GM23338 (cell line): ENCODE results near the gene BCAM. TPM values are rescaled to one million over a fixed set of nuclear protein-coding genes. Genes with fewer than 3 reads are reported as not detected.

Experiments used
- ATAC-seq: fragments of 200-7000 bp; cut with Tn5 transposase; 3 replicates; pipeline ENCODE4 v1.9.1; 2020
- DNase-seq: peaks from one replicate; pipeline ENCODE4 v3.0.0-alpha.2; 2015; ENCODE audit warnings: low spot score
- H2AFZ ChIP-seq: fragments of 200-600 bp; sonication (generic); 2 replicates; pipeline ENCODE4 v1.8.0; 2016; ENCODE audit warnings: antibody characterized with exemption, mild to moderate bottlenecking, moderate library complexity
- H3F3A ChIP-seq: fragments of 200-600 bp; sonication (generic); replicated peaks from 2 replicates; pipeline ENCODE4 v1.8.0; 2017; ENCODE audit warnings: antibody characterized with exemption, mixed run types, low read depth
- H3K27ac ChIP-seq: fragments of 200-600 bp; sonication (generic); 2 replicates; pipeline ENCODE4 v1.6.1; 2016; ENCODE audit warnings: low read depth
- H3K27me3 ChIP-seq: fragments of 200-600 bp; sonication (generic); 2 replicates; pipeline ENCODE4 v1.8.0; 2016; ENCODE audit warnings: mild to moderate bottlenecking, mixed run types, moderate library complexity; ENCODE audit not compliant: insufficient read depth
- H3K36me3 ChIP-seq: fragments of 200-600 bp; sonication (generic); 2 replicates; pipeline ENCODE4 v1.8.0; 2016; ENCODE audit warnings: mild to moderate bottlenecking; ENCODE audit not compliant: insufficient read depth
- H3K4me1 ChIP-seq: fragments of 200-600 bp; sonication (generic); 2 replicates; pipeline ENCODE4 v1.8.0; 2016; ENCODE audit warnings: mild to moderate bottlenecking, moderate library complexity; ENCODE audit not compliant: insufficient read depth
- H3K4me2 ChIP-seq: fragments of 200-600 bp; sonication (generic); 2 replicates; pipeline ENCODE4 v1.7.1; 2017; ENCODE audit warnings: mixed run types
- H3K4me3 ChIP-seq: fragments of 200-600 bp; sonication (generic); 2 replicates; pipeline ENCODE4 v1.6.1; 2016; ENCODE audit warnings: mixed run types
- H3K79me2 ChIP-seq: fragments of 200-600 bp; sonication (generic); replicated peaks from 2 replicates; pipeline ENCODE4 v1.8.0; 2017; ENCODE audit warnings: mild to moderate bottlenecking; ENCODE audit not compliant: insufficient read depth
- H3K9me2 ChIP-seq: fragments of 200-600 bp; sonication (generic); 2 replicates; pipeline ENCODE4 v1.8.0; 2017; ENCODE audit not compliant: insufficient read depth
- H4K20me1 ChIP-seq: fragments of 200-600 bp; sonication (generic); replicated peaks from 2 replicates; pipeline ENCODE4 v1.8.0; 2017; ENCODE audit warnings: mild to moderate bottlenecking; ENCODE audit not compliant: insufficient read depth
- H3K27ac Mint-ChIP-seq: 2 replicates; pipeline ENCODE4 v1.8.0; 2020; ENCODE audit warnings: inconsistent platforms, mild to moderate bottlenecking, moderate library complexity, mixed read lengths
- H3K27me3 Mint-ChIP-seq: 3 replicates; pipeline ENCODE4 v1.8.0; 2022; ENCODE audit warnings: low read depth, mild to moderate bottlenecking, moderate library complexity, mixed read lengths, inconsistent platforms; ENCODE audit not compliant: insufficient read depth, poor library complexity
- H3K36me3 Mint-ChIP-seq: 3 replicates; pipeline ENCODE4 v1.8.0; 2021; ENCODE audit warnings: low read depth, mild to moderate bottlenecking, inconsistent platforms, moderate library complexity, mixed read lengths
- H3K4me1 Mint-ChIP-seq: 3 replicates; pipeline ENCODE4 v1.8.0; 2020; ENCODE audit warnings: mild to moderate bottlenecking, inconsistent platforms, mixed read lengths
- H3K4me3 Mint-ChIP-seq: 3 replicates; pipeline ENCODE4 v1.8.0; 2021; ENCODE audit warnings: moderate library complexity, mild to moderate bottlenecking, inconsistent platforms, mixed read lengths
- H3K9me3 Mint-ChIP-seq: 3 replicates; pipeline ENCODE4 v1.8.0; 2020; ENCODE audit warnings: moderate library complexity, mild to moderate bottlenecking, inconsistent platforms, mixed read lengths
- CREB1 ChIP-seq: fragments of 250-450 bp; sonication (Bioruptor Pico); IDR thresholded peaks from 2 replicates; pipeline ENCODE4 v1.5.0; 2020; ENCODE audit warnings: low read depth, mild to moderate bottlenecking, moderate library complexity
- CTCF ChIP-seq, 2 experiments: fragments of 200-600 bp in 1 of 2; sonication (generic) in 1 of 2; conservative IDR thresholded peaks; 2 replicates each; pipeline versions ENCODE4 v1.5.1 to v1.6.1; 2016 to 2017; ENCODE audit warnings: antibody characterized with exemption in 2 of 2, low read depth in 2 of 2, mild to moderate bottlenecking in 2 of 2, moderate library complexity in 1 of 2
- EZH2 ChIP-seq: fragments of 200-600 bp; sonication (generic); IDR thresholded peaks from one replicate; pipeline ENCODE4 v1.8.0; 2017; ENCODE audit warnings: antibody characterized with exemption, mild to moderate bottlenecking, low read depth; ENCODE audit not compliant: unreplicated experiment
- EZH2phosphoT487 ChIP-seq: fragments of 200-600 bp; sonication (generic); IDR thresholded peaks from one replicate; pipeline ENCODE4 v1.8.1; 2018; ENCODE audit warnings: antibody characterized with exemption; ENCODE audit not compliant: unreplicated experiment
- JUNB ChIP-seq: IDR thresholded peaks from one replicate; pipeline ENCODE4 v1.6.1; 2016; ENCODE audit warnings: antibody characterized with exemption; ENCODE audit not compliant: unreplicated experiment
- NANOG ChIP-seq: IDR thresholded peaks from 2 replicates; pipeline ENCODE4 v1.6.1; 2016; ENCODE audit warnings: antibody characterized with exemption, borderline replicate concordance
- POLR2AphosphoS5 ChIP-seq: IDR thresholded peaks from 2 replicates; pipeline ENCODE4 v1.6.1; 2016; ENCODE audit warnings: antibody characterized with exemption, low read depth
- REST ChIP-seq: IDR thresholded peaks from one replicate; pipeline ENCODE4 v1.6.1; 2018; ENCODE audit warnings: antibody characterized with exemption; ENCODE audit not compliant: unreplicated experiment
- STAT1 ChIP-seq: IDR thresholded peaks from one replicate; pipeline ENCODE4 v1.6.1; 2016; ENCODE audit warnings: antibody characterized with exemption; ENCODE audit not compliant: unreplicated experiment
- ZNF331 ChIP-seq: fragments of 250-450 bp; sonication (Bioruptor Pico); IDR thresholded peaks from 2 replicates; pipeline ENCODE4 v1.5.0; 2020; ENCODE audit warnings: low read depth, mild to moderate bottlenecking, moderate library complexity
- polyA plus RNA-seq: library from polyadenylated mRNA; unstranded; fragments of >200 nt; fragmentation: Nextera tagmentation; extraction: Ambion mirVana; gene quantifications from 2 replicates; pipeline ENCODE4 v1.2.1, GENCODE V29; 2016
- total RNA-seq: library from RNA; depleted of rRNA; stranded (reverse); fragments of >200 nt; shearing (Covaris generic); gene quantifications from 2 replicates; pipeline ENCODE4 v1.2.3, GENCODE V29; 2014

The BCAM gene
- total and polyA plus RNA-seq, 2 experiments from 2014 or later: 33.3 to 100 TPM

GRCh38 chr19:44796701-44797115 lies 12.2 kb upstream of the BCAM start:
- Histone ChIP-seq H3K36me3 (no peaks in the 10 kb centered on the region), H3K4me2 (peak overlapping the region; percentile 66), H3K27me3 (no peaks in the 10 kb centered on the region), H3K4me1 (peaks cover 24% of the 10 kb centered on the region), H3K4me3 (peak overlapping the region; percentile 22; the same call in 1 of the 2 replicates), H3K27ac (peak overlapping the region; percentile 92), H3F3A (peaks cover 17% of the 10 kb centered on the region; the same call in 1 of the 2 replicates), H3K9me2 (no peaks in the 10 kb centered on the region), H4K20me1 (no peaks in the 10 kb centered on the region), H2AFZ (no peak overlapping the region), H3K79me2 (no peaks in the 10 kb centered on the region)
- no peaks in the 10 kb centered on the region; the same call in 2 of the 3 replicates for H3K9me3 Mint-ChIP-seq
- ATAC-seq (peak; percentile 29), DNase-seq (peak; percentile 73)
- H3K27ac Mint-ChIP-seq: peak overlapping the region; percentile 91
- peak overlapping the region; percentile 33; the same call in 2 of the 3 replicates for H3K4me3 Mint-ChIP-seq
- peaks cover 18% of the 10 kb centered on the region for H3K27me3 Mint-ChIP-seq
- peaks cover 21% of the 10 kb centered on the region for H3K4me1 Mint-ChIP-seq
- H3K36me3 Mint-ChIP-seq: peaks cover 54% of the 10 kb centered on the region
- TF ChIP-seq EZH2: no peak
- TF ChIP-seq EZH2phosphoT487: no peak
- no peak for TF ChIP-seq CREB1 (CRISPR knock-in tag)
- TF ChIP-seq JUNB: no peak
- TF ChIP-seq ZNF331 (CRISPR knock-in tag): no peak
- no peak for TF ChIP-seq CTCF (conservative IDR thresholded peaks at IDR 0.05; ENCODE audit: low read depth in 2 of 2)
- TF ChIP-seq STAT1: no peak
- TF ChIP-seq NANOG: no peak
- TF ChIP-seq POLR2AphosphoS5: no peak
- no peak for TF ChIP-seq REST
